HG03457 (cell line): ENCODE measurements around the gene HSPA1L.
"Not testable (repeated sequence)": the region's sequence is repeated elsewhere in the genome, so short reads cannot be mapped to it uniquely, and the experiment has no call there.

ENCODE experiments used
- ATAC-seq: cut with Tn5 transposase; IDR thresholded peaks from one replicate; pipeline ENCODE4 v1.9.1; 2021; ENCODE audit warnings: moderate number of reproducible peaks; ENCODE audit not compliant: unreplicated experiment

The HSPA1L gene

GRCh38 chr6:31815025-31815838, at the start of gene HSPA1L, which contains the start of gene HSPA1A:
Gene HSPA1L, minus strand, starts transcription at chr6:31815283. Its CDS starts 3,311 bp downstream, at chr6:31811972.
Gene HSPA1A, plus strand, starts transcription at chr6:31815543. Its CDS starts 214 bp downstream, at chr6:31815757.
- ATAC-seq, result no peak

- no peak for ATAC-seq
Observed at GRCh38 chr6:31864818-31865204, 49.7 kb upstream of the HSPA1L start.

- not testable (repeated sequence) for ATAC-seq
Observed at GRCh38 chr6:31864123-31864562, 49.1 kb upstream of the HSPA1L start.

- peak; percentile 82 for ATAC-seq
Observed at GRCh38 chr6:31862344-31863235, 47.5 kb upstream of the HSPA1L start, which contains the start of gene NEU1. Gene NEU1, minus strand, starts transcription at chr6:31862821. Its CDS starts 45 bp downstream, at chr6:31862776.

GRCh38 chr6:31861919-31862343, 46.8 kb upstream of the HSPA1L start:
- ATAC-seq, result no peak

GRCh38 chr6:31861150-31861549, 46.1 kb upstream of the HSPA1L start:
- ATAC-seq, result no peak

GRCh38 chr6:31860349-31860748, 45.3 kb upstream of the HSPA1L start:
- no peak for ATAC-seq

GRCh38 chr6:31859923-31860322, 44.8 kb upstream of the HSPA1L start:
- no peak for ATAC-seq

GRCh38 chr6:31858707-31859106, 43.6 kb upstream of the HSPA1L start:
- ATAC-seq, result no peak

GRCh38 chr6:31857774-31858173, 42.7 kb upstream of the HSPA1L start:
- not testable (repeated sequence) for ATAC-seq

- not testable (repeated sequence) for ATAC-seq
Observed at GRCh38 chr6:31851980-31852718, 37.1 kb upstream of the HSPA1L start.

- ATAC-seq, result no peak
Observed at GRCh38 chr6:31851485-31851832, 36.4 kb upstream of the HSPA1L start.

- no peak for ATAC-seq
Observed at GRCh38 chr6:31850765-31851484, 35.8 kb upstream of the HSPA1L start.

- ATAC-seq, result no peak
Observed at GRCh38 chr6:31847276-31847978, 32.3 kb upstream of the HSPA1L start.

GRCh38 chr6:31844507-31844906, 29.4 kb upstream of the HSPA1L start:
- ATAC-seq, result no peak

GRCh38 chr6:31842053-31842452, 27.0 kb upstream of the HSPA1L start:
- no peak for ATAC-seq

GRCh38 chr6:31839779-31840126, 24.7 kb upstream of the HSPA1L start:
- not testable (repeated sequence) for ATAC-seq

GRCh38 chr6:31838968-31839367, 23.9 kb upstream of the HSPA1L start:
- ATAC-seq, result no peak

- not testable (repeated sequence) for ATAC-seq
Observed at GRCh38 chr6:31838114-31838553, 23.1 kb upstream of the HSPA1L start.
